Fibroblast of lung (primary cell): ENCODE results near the gene IL20.

Experiments used
- CTCF ChIP-seq, 2 donors: IDR thresholded peaks in 1 of 2; conservative IDR thresholded peaks in 1 of 2; 1 replicate in 1 of 2; 2 replicates in 1 of 2; pipeline ENCODE4 v1.5.1; 2011 to 2012; ENCODE audit warnings: low read length in 2 of 2, control low read depth in 1 of 2, inconsistent platforms in 1 of 2, low read depth in 1 of 2, mild to moderate bottlenecking in 1 of 2
- EZH2 ChIP-seq: IDR thresholded peaks from 2 replicates; pipeline ENCODE4 v1.5.1; 2012; ENCODE audit warnings: low read length, control low read depth, mild to moderate bottlenecking; ENCODE audit errors: missing control alignments

GRCh38 chr1:206832352-206832880 is 33.0 kb upstream of the IL20 start:
- no peak for TF ChIP-seq CTCF (conservative IDR thresholded peaks at IDR 0.05 in 1 of 2, IDR thresholded peaks at IDR 0.05 in 1 of 2; ENCODE audit: low read depth in 1 of 2, low read length in 2 of 2)
- TF ChIP-seq EZH2: no peak
